Gastrocnemius medialis (tissue), 4 donors: ENCODE results near the gene ACACA. TPM values are rescaled to one million over a fixed set of nuclear protein-coding genes. Genes with fewer than 3 reads are reported as not detected.

Source experiments
- ATAC-seq, 2 donors: fragments of 150-250 bp; one replicate each; pipeline ENCODE4 v1.9.1; 2016
- DNase-seq, 2 donors: peaks; one replicate each; pipeline ENCODE4 v3.0.0-alpha.2; 2019
- H3K27ac ChIP-seq, 4 donors: fragments of 200-600 bp; sonication (generic); 1 replicate in 1 of 4; 2 replicates in 3 of 4; pipeline ENCODE4 v1.5.1; 2016 to 2018; ENCODE audit warnings: mild to moderate bottlenecking in 2 of 4, moderate library complexity in 1 of 4
- H3K27me3 ChIP-seq, 3 donors: fragments of 200-600 bp; sonication (generic) in 2 of 3; 1 replicate in 1 of 3; 2 replicates in 2 of 3; pipeline versions ENCODE4 v1.5.1 to v1.6.0; 2016 to 2019; ENCODE audit warnings: mild to moderate bottlenecking in 1 of 3, moderate library complexity in 1 of 3
- H3K36me3 ChIP-seq, 2 donors: fragments of 200-600 bp; sonication (generic) in 1 of 2; one replicate each; pipeline ENCODE4 v1.5.1; 2017 to 2018
- H3K4me1 ChIP-seq, 2 donors: fragments of 200-600 bp; sonication (generic) in 1 of 2; one replicate each; pipeline ENCODE4 v1.5.1; 2016 to 2017; ENCODE audit warnings: mild to moderate bottlenecking in 2 of 2
- H3K4me3 ChIP-seq, 4 donors: fragments of 200-600 bp; sonication (generic) in 3 of 4; 1 replicate in 1 of 4; 2 replicates in 3 of 4; pipeline ENCODE4 v1.5.1; 2016 to 2019; ENCODE audit warnings: mild to moderate bottlenecking in 2 of 4
- H3K9me3 ChIP-seq, 3 donors: fragments of 200-600 bp; sonication (generic) in 2 of 3; 1 replicate in 1 of 3; 2 replicates in 2 of 3; pipeline ENCODE4 v1.5.1; 2016 to 2019
- POLR2A ChIP-seq, 2 donors: fragments of 450-650 bp; IDR thresholded peaks; one replicate each; pipeline ENCODE4 v1.6.1; 2017; ENCODE audit warnings: antibody characterized with exemption in 2 of 2, mild to moderate bottlenecking in 2 of 2, moderate library complexity in 2 of 2
- in situ Hi-C, 4 donors: fragments of 200-750 bp; cut with MboI; loops; one replicate each; pipeline versions ENCODE4 v1.15.0 to v1.8.0; 2017; ENCODE audit warnings: low sequenced_read_pairs in 4 of 4
- intact Hi-C: fragments of 100-400 bp; cut with DNase I; formaldehyde crosslinking; loops from one replicate; pipeline ENCODE4 v1.15.1; 2023; ENCODE audit warnings: low total_unique reads
- total RNA-seq, 4 donors: library from RNA; depleted of rRNA; stranded (reverse); fragments of >200 nt; gene quantifications; one replicate each; pipeline versions ENCODE4 v1.1.0 to v1.2.3, GENCODE V29; 2016
- TF ChIP-seq, protein P1 (sequence below), 5 experiments: fragments of 450-650 bp in 3 of 5; fragments of 200-600 bp in 2 of 5; sonication (generic) in 2 of 5; IDR thresholded peaks in 4 of 5; conservative IDR thresholded peaks in 1 of 5; 1 replicate in 4 of 5; 2 replicates in 1 of 5; pipeline ENCODE4 v1.5.1; 2016 to 2019; ENCODE audit warnings: antibody characterized with exemption in 5 of 5, mild to moderate bottlenecking in 3 of 5, moderate library complexity in 3 of 5

Gene ACACA
- total RNA-seq, 4 donors from 2014 or later, result 13.4 to 28.9 (median 18.9) TPM

DNA sequence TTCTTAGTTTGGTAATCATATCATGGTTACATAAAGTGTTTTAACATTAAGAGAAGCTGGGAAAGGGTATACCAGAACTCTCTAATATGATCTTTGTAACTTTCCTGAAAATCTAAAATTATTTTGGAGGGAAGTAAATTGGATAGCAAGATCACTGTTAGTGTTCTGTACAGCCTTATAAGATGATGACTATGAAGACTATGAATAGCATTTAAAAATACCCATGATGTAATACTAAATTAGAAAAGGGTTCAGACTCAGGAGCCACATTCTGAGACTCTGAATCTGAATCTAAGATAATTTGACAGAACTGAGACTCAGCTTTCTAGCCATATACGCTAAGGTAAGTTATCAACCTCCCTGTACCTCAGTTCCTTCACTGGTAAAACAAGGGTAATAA is 238.9 kb downstream of the ACACA start:
- no peak for DNase-seq
- no peak for ATAC-seq
- Histone ChIP-seq H3K36me3 (no peaks in the 10 kb centered on the region), H3K4me3 (no peak overlapping the region), H3K9me3 (no peaks in the 10 kb centered on the region), H3K27ac (no peak overlapping the region), H3K27me3 (no peaks in the 10 kb centered on the region), H3K4me1 (peaks cover 0 to 4% of the 10 kb centered on the region in 2 donors)
- no peak for TF ChIP-seq POLR2A (IDR thresholded peaks at IDR 0.05)
- TF ChIP-seq, protein P1, sequence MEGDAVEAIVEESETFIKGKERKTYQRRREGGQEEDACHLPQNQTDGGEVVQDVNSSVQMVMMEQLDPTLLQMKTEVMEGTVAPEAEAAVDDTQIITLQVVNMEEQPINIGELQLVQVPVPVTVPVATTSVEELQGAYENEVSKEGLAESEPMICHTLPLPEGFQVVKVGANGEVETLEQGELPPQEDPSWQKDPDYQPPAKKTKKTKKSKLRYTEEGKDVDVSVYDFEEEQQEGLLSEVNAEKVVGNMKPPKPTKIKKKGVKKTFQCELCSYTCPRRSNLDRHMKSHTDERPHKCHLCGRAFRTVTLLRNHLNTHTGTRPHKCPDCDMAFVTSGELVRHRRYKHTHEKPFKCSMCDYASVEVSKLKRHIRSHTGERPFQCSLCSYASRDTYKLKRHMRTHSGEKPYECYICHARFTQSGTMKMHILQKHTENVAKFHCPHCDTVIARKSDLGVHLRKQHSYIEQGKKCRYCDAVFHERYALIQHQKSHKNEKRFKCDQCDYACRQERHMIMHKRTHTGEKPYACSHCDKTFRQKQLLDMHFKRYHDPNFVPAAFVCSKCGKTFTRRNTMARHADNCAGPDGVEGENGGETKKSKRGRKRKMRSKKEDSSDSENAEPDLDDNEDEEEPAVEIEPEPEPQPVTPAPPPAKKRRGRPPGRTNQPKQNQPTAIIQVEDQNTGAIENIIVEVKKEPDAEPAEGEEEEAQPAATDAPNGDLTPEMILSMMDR (IDR thresholded peaks at IDR 0.05 in 4 of 5, conservative IDR thresholded peaks at IDR 0.05 in 1 of 5), result no peak
- intact Hi-C loops, result no loop called here
- in situ Hi-C loops, result no loop called here

DNA sequence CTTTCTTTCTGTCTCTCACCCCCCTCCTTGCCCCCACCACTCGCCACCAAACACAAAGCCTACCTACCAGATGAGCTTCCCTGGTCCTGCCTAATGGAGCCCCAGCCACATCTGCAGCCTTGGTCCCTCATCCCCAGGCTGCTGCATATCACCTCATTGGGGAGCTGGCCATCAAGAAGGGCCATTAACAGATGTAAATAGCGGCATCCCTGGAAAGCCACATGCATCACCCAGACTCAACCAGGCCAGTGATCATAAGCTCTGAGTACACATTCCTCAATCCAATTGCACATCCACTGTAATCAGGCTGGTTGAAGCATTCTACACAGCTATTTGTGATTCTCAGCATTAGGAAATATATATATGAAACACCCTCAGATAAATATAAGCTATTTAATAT is 242.6 kb downstream of the ACACA start:
- no peak overlapping the region for H3K27ac ChIP-seq
- no peaks in the 10 kb centered on the region for H3K9me3 ChIP-seq
- peaks cover 0 to 4% of the 10 kb centered on the region in 2 donors for H3K4me1 ChIP-seq
- intact Hi-C loops (no loop called here), in situ Hi-C loops (no loop called here)
- DNase-seq (no peak), ATAC-seq (no peak)
- no peak overlapping the region for H3K4me3 ChIP-seq
- no peaks in the 10 kb centered on the region for H3K36me3 ChIP-seq
- TF ChIP-seq POLR2A (IDR thresholded peaks at IDR 0.05), result no peak
- H3K27me3 ChIP-seq, result no peaks in the 10 kb centered on the region

- Histone ChIP-seq H3K4me3 (no peak overlapping the region), H3K9me3 (no peaks in the 10 kb centered on the region), H3K27ac (no peak overlapping the region), H3K36me3 (no peaks in the 10 kb centered on the region), H3K4me1 (peaks cover 0 to 2% of the 10 kb centered on the region in 2 donors), H3K27me3 (no peaks in the 10 kb centered on the region)
- in situ Hi-C loops, result no loop called here
- DNase-seq (no peak), ATAC-seq (no peak)
- intact Hi-C loops, result no loop called here
- TF ChIP-seq, protein P1 (IDR thresholded peaks at IDR 0.05 in 4 of 5, conservative IDR thresholded peaks at IDR 0.05 in 1 of 5), result no peak
- no peak for TF ChIP-seq POLR2A (IDR thresholded peaks at IDR 0.05)
Measured at GRCh38 chr17:37162800-37163199, 243.8 kb downstream of the ACACA start.

DNA sequence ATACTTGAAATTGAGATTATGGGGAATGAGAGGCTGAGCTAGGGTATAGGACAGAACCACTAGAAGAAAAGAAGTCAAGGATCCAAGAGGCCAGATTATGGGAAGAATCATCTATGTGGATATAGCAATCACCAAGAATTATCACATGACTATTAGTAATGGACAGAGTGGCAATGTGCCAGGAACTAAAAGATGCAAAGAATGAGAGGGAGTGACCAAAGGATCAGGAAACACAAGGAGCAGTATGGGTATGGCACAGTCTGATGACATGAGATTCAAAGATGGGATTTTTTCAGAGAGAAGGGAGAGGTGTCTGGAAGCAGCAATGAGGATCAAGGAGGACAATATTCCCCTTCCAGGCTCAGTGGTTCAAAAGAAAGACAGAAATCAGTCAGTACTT is 245.7 kb downstream of the ACACA start:
- H3K36me3 ChIP-seq, result no peaks in the 10 kb centered on the region
- intact Hi-C loops, result no loop called here

DNA sequence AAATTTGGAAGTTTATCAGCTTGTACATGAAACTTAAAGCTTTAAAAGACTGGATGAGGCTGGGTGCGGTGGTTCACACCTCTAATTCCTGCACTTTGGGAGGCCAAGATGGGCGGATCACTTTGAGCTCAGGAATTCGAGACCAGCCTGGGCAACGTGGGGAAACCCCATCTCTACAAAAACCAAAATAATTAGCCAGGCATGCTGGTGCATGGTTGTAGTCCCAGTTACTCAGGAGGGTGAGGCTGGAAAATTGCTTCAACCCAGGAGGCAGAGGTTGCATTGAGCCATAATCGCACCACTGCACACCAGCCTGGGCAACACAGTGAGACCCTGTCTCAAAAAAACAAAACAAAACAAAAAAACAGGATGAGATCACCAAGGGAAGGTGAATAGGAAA is 248.3 kb downstream of the ACACA start:
- Histone ChIP-seq H3K9me3 (no peaks in the 10 kb centered on the region), H3K4me1 (no peaks in the 10 kb centered on the region), H3K27ac (no peak overlapping the region), H3K4me3 (no peak overlapping the region), H3K27me3 (no peaks in the 10 kb centered on the region), H3K36me3 (no peaks in the 10 kb centered on the region)
- TF ChIP-seq, protein P1 (IDR thresholded peaks at IDR 0.05 in 4 of 5, conservative IDR thresholded peaks at IDR 0.05 in 1 of 5), result no peak
- ATAC-seq (no peak), DNase-seq (no peak)
- in situ Hi-C loops (no loop called here), intact Hi-C loops (no loop called here)

More for the DNA sequence above, 245.7 kb downstream of the ACACA start:
- Histone ChIP-seq H3K27me3 (no peaks in the 10 kb centered on the region), H3K27ac (no peak overlapping the region), H3K4me3 (no peak overlapping the region), H3K4me1 (no peaks in the 10 kb centered on the region), H3K9me3 (no peaks in the 10 kb centered on the region)
- ATAC-seq, result no peak
- DNase-seq, result no peak
- TF ChIP-seq, protein P1 (IDR thresholded peaks at IDR 0.05 in 4 of 5, conservative IDR thresholded peaks at IDR 0.05 in 1 of 5), result no peak
- no peak for TF ChIP-seq POLR2A (IDR thresholded peaks at IDR 0.05)
- in situ Hi-C loops, result no loop called here
